GM13976 (cell line): ENCODE results near the gene CFAP57.

Experiments used
- DNase-seq: peaks from one replicate; pipeline ENCODE4 v3.0.0; 2012; ENCODE audit warnings: low spot score
- CTCF ChIP-seq: IDR thresholded peaks from 2 replicates; pipeline ENCODE4 v1.5.1; 2012; ENCODE audit warnings: borderline replicate concordance, mild to moderate bottlenecking; ENCODE audit not compliant: insufficient read depth; ENCODE audit errors: extremely low read depth, missing control alignments, control extremely low read depth
- in situ Hi-C: fragments of 300-500 bp; cut with MboI; formaldehyde crosslinking; loops from one replicate; pipeline ENCODE4 v1.12.0; 2022; ENCODE audit warnings: low sequenced_read_pairs, mixed read lengths, inconsistent platforms; ENCODE audit not compliant: unreplicated experiment

CFAP57 gene

GRCh38 chr1:43296207-43296606, 124.1 kb downstream of the CFAP57 start:
- in situ Hi-C loops = no loop called here
- no peak for TF ChIP-seq CTCF
- no peak for DNase-seq

GRCh38 chr1:43298055-43298454, 125.9 kb downstream of the CFAP57 start:
- in situ Hi-C loops = no loop called here
- TF ChIP-seq CTCF = no peak
- no peak for DNase-seq

- no peak for DNase-seq
- no peak for TF ChIP-seq CTCF
- in situ Hi-C loops = no loop called here
Observed at GRCh38 chr1:43299101-43299500, 127.0 kb downstream of the CFAP57 start.

DNA sequence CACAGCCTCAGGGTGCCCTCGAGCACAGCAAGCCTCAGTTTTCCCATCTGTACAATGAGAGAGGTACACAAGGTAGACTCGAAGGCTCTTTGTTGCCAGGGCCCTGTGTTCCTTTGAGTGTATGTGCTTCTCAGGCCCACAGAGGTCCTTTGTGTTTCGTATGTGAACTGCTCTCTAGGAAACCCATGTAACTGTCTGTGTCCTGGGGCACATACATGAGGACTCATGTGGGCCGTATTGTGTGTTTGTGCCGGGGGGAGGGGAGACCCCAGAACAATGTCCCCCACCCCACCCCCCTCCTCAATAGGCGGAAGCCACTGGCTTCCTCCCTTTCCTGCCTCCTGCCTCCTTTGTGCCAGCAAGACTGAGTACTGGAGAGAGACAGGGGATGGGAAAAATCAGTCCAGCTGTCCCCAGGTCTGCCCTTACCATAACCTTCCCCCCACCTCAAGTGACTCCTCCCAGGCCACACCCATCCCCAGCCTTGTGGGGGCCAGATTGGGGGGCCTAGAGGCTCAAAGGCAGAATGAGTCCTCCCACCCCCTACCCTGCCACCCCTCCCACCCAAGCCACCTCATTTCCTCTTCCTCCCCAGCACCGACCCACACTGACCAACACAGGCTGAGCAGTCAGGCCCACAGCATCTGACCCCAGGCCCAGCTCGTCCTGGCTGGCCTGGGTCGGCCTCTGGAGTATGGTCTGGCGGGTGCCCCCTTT, 128.4 kb downstream of the CFAP57 start, which contains the start of gene TIE1:
TSS of gene TIE1 (plus strand) at position 605 of the 717 bp plus-strand sequence. CDS start at position 695, 90 bp downstream.
- no peak for DNase-seq
- in situ Hi-C loops = no loop called here
- TF ChIP-seq CTCF = no peak

DNA sequence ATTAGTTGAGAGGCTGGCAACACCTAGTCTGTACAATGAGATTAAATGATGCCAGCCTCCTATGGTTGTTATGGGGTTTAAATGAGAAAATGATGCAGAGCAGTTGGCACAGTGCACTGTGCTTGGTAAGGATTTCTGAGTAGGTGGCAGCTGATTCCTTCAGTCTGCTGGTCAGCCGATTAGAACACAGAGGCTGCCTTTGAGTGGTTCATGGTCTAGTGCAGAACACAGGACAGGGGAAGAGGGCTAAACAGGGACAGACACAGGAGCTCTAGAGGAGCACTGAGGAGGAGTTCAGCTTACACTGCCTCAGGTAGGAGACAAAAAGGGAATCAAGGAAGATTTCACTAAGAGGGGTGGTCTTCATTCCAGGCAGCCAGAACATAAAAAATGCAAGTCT, 130.1 kb downstream of the CFAP57 start:
- no peak for TF ChIP-seq CTCF
- DNase-seq = no peak
- in situ Hi-C loops = no loop called here

DNA sequence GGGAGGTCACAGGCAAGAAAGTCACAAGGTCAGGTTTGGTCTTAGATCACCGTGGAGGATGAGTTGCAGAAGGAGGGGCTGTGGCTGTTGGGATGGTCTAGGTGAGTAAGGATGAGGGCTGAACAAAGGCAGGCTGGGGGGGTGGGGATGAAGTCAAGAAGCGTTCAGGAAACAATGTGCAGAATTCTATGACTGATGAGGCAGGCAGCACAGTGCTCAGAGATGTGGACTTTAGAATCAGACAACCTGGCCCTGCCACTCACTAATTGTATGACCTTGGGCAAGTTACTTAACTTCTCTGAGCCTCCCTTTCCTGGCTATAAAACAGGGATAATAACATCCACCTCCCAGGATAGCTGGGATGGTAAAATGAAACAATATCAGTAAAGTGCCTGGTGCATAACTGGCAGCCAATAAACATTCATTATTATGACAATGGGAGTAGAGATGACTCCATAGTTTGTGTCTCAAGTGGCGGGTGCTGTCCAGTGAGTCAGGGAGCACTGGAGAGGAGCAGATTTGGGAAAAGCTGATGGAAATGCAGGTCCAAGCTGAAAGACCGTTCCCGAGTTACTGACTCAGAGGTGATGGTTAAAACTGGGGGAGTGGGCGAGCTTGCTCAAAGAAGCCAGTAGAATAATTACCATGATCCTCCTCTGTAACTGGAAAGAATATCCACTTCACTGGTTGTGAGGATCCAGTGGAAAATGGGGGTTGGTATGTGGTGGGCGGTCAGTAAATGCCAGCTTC, 130.8 kb downstream of the CFAP57 start:
- in situ Hi-C loops = no loop called here
- DNase-seq = no peak
- TF ChIP-seq CTCF = no peak
